ENCODE results near the gene ARMC12. TPM values are rescaled to one million over a fixed set of nuclear protein-coding genes. Genes with fewer than 3 reads are reported as not detected.

Gene ARMC12
- total and polyA plus RNA-seq, 2 of the 4 experiments (the other 2 are of a cell fraction) = 0.18 to 0.74 TPM

DNA sequence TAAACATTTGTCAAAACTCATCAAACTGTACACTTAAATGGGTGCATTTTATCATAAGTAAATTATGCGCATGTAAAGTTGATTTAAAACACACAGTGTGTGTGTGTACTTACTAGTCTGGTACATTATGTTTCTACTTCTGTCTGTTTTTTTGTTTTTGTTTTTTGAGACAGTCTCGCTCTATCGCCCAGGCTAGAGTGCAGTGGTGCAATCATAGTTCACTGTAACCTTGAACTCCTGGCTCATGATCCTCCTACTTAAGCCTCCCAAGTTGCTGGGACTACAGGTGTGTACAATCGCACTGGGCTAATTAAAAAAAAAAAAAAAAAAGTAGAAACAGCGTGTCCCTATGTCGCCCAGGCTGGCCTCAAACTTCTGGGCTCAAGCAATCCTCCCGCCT, 25.1 kb upstream of the ARMC12 start:
- no peaks in the 10 kb centered on the region for H3K9me3 ChIP-seq (ENCODE audit: control insufficient read depth, insufficient read depth, low read length)
- H2BK15ac ChIP-seq (ENCODE audit: low read depth, low read length) = no peak overlapping the region
- H2AK9ac ChIP-seq (replicated peaks; ENCODE audit: low read depth, low read length, poor library complexity) = no peak overlapping the region
- no peak overlapping the region for H3K4ac ChIP-seq (ENCODE audit: low read depth, low read length)
- H3K9ac ChIP-seq (ENCODE audit: low read depth, low read length) = no peak overlapping the region
- no peaks in the 10 kb centered on the region for H4K20me1 ChIP-seq (ENCODE audit: insufficient read depth, low read length)
- H3K79me1 ChIP-seq (ENCODE audit: low read depth in 1 of 2, low read length in 2 of 2) = no peaks in the 10 kb centered on the region
- no peaks in the 10 kb centered on the region for H3K9me1 ChIP-seq (ENCODE audit: insufficient read depth, low read length)
- H2BK5ac ChIP-seq (ENCODE audit: low read depth, low read length, poor library complexity, severe bottlenecking) = no peak overlapping the region
- H2AFZ ChIP-seq (replicated peaks; ENCODE audit: low read length, poor library complexity) = no peak overlapping the region
- no peak for ATAC-seq (ENCODE audit: low read depth)
- H3K18ac ChIP-seq (ENCODE audit: low read depth, low read length) = no peak overlapping the region
- H3K4me1 ChIP-seq (ENCODE audit: control insufficient read depth, insufficient read depth, low read length) = no peaks in the 10 kb centered on the region
- WGBS, 2 experiments (ENCODE audit: extremely low coverage in 2 of 2, insufficient read length in 1 of 2) = 100% methylated on average over 1 of the region's 7 CpGs; no CpG with 5 or more reads in 1 of the 2 experiments
- H2BK120ac ChIP-seq (ENCODE audit: low read depth, low read length) = no peak overlapping the region
- intact Hi-C loops (cut with micrococcal nuclease) = no loop called here
- H2AK5ac ChIP-seq (ENCODE audit: low read depth, low read length) = no peak overlapping the region
- no peak overlapping the region for H3K14ac ChIP-seq (replicated peaks; ENCODE audit: low read depth, low read length)
- no peak overlapping the region for H4K5ac ChIP-seq (ENCODE audit: low read depth, low read length)
- ChIA-PET POLR2A (ENCODE audit: unreplicated experiment) (no interaction called here), CTCF (no interaction called here)
- H3K27me3 ChIP-seq (ENCODE audit: control insufficient read depth, insufficient read depth, low read length) = peaks cover 6% of the 10 kb centered on the region; the same call in 1 of the 2 replicates
- dilution Hi-C loops (cut with HindIII; ENCODE audit: low sequenced_read_pairs, unreplicated experiment) = no loop called here
- DNase-seq = no peak
- no peak overlapping the region for H3K27ac ChIP-seq (ENCODE audit: insufficient read depth, low read length)
- in situ Hi-C loops (cut with MboI; ENCODE audit: low sequenced_read_pairs) = no loop called here
- BruUV-seq (replicated peaks) = no TSS peak
- H2BK20ac ChIP-seq (ENCODE audit: low read depth, low read length) = no peak overlapping the region
- no peaks in the 10 kb centered on the region for H3K36me3 ChIP-seq (ENCODE audit: control insufficient read depth, insufficient read depth, low read length)
- no peak for TF ChIP-seq RCOR1 (IDR thresholded peaks at IDR 0.05; ENCODE audit: insufficient replicate concordance, low read length)
- no peak for TF ChIP-seq RAD21 (IDR thresholded peaks at IDR 0.05; ENCODE audit: low read length)
- TF ChIP-seq, protein P1, sequence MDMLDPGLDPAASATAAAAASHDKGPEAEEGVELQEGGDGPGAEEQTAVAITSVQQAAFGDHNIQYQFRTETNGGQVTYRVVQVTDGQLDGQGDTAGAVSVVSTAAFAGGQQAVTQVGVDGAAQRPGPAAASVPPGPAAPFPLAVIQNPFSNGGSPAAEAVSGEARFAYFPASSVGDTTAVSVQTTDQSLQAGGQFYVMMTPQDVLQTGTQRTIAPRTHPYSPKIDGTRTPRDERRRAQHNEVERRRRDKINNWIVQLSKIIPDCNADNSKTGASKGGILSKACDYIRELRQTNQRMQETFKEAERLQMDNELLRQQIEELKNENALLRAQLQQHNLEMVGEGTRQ (IDR thresholded peaks at IDR 0.05; ENCODE audit: low read depth, low read length) = no peak
- TF ChIP-seq, protein P2, sequence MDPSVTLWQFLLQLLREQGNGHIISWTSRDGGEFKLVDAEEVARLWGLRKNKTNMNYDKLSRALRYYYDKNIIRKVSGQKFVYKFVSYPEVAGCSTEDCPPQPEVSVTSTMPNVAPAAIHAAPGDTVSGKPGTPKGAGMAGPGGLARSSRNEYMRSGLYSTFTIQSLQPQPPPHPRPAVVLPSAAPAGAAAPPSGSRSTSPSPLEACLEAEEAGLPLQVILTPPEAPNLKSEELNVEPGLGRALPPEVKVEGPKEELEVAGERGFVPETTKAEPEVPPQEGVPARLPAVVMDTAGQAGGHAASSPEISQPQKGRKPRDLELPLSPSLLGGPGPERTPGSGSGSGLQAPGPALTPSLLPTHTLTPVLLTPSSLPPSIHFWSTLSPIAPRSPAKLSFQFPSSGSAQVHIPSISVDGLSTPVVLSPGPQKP (IDR thresholded peaks at IDR 0.05; ENCODE audit: borderline replicate concordance, low read depth, low read length) = no peak
- no peak for TF ChIP-seq MAFK (IDR thresholded peaks at IDR 0.05; ENCODE audit: low read depth, low read length)
- TF ChIP-seq NFE2L2 (IDR thresholded peaks at IDR 0.05; ENCODE audit: low read depth, low read length) = no peak
- TF ChIP-seq FOS (IDR thresholded peaks at IDR 0.05; ENCODE audit: low read depth, low read length) = no peak
- TF ChIP-seq SMC3 (IDR thresholded peaks at IDR 0.05; ENCODE audit: low read depth, low read length) = no peak
- TF ChIP-seq MXI1 (IDR thresholded peaks at IDR 0.05; ENCODE audit: borderline replicate concordance, low read depth, low read length) = no peak
- no peak for TF ChIP-seq POLR2A (IDR thresholded peaks at IDR 0.05; ENCODE audit: low read depth, low read length)
- TF ChIP-seq CEBPB (IDR thresholded peaks at IDR 0.05; ENCODE audit: low read depth, low read length) = no peak
- TF ChIP-seq, protein P3, sequence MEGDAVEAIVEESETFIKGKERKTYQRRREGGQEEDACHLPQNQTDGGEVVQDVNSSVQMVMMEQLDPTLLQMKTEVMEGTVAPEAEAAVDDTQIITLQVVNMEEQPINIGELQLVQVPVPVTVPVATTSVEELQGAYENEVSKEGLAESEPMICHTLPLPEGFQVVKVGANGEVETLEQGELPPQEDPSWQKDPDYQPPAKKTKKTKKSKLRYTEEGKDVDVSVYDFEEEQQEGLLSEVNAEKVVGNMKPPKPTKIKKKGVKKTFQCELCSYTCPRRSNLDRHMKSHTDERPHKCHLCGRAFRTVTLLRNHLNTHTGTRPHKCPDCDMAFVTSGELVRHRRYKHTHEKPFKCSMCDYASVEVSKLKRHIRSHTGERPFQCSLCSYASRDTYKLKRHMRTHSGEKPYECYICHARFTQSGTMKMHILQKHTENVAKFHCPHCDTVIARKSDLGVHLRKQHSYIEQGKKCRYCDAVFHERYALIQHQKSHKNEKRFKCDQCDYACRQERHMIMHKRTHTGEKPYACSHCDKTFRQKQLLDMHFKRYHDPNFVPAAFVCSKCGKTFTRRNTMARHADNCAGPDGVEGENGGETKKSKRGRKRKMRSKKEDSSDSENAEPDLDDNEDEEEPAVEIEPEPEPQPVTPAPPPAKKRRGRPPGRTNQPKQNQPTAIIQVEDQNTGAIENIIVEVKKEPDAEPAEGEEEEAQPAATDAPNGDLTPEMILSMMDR (conservative IDR thresholded peaks at IDR 0.05; ENCODE audit: low read depth, low read length) = no peak
- TF ChIP-seq RFX5 (IDR thresholded peaks at IDR 0.05; ENCODE audit: low read depth, low read length) = no peak
- TF ChIP-seq MAZ (IDR thresholded peaks at IDR 0.05; ENCODE audit: borderline replicate concordance, low read depth, low read length) = no peak
- no peak for TF ChIP-seq BHLHE40 (IDR thresholded peaks at IDR 0.05; ENCODE audit: low read depth, low read length)
- no peak for TF ChIP-seq CHD1 (IDR thresholded peaks at IDR 0.05; ENCODE audit: low read depth, low read length)
- H3K4me2 ChIP-seq (ENCODE audit: low read depth, low read length) = no peak overlapping the region
- no peak overlapping the region for H3K23ac ChIP-seq (ENCODE audit: low read depth, low read length)
- no peak overlapping the region for H3K4me3 ChIP-seq (ENCODE audit: insufficient read depth, low read depth, low read length)
- H4K91ac ChIP-seq (ENCODE audit: insufficient read depth, low read depth, low read length) = no peak overlapping the region
- no peak overlapping the region for H4K8ac ChIP-seq (ENCODE audit: low read depth in 2 of 2, low read length in 2 of 2)
- H3K56ac ChIP-seq (ENCODE audit: extremely low read depth, insufficient read depth, low read length) = no peak overlapping the region
